Measurements from ENCODE around the gene PHLPP2.

The PHLPP2 gene

GRCh38 chr16:71738855-71739254 is 14.4 kb upstream of the PHLPP2 start:
- no peak for DNase-seq
- TF ChIP-seq CTCF (IDR thresholded peaks at IDR 0.05; ENCODE audit: low read depth, low read length), result no peak
- Histone ChIP-seq H3K4me3 (ENCODE audit: low read depth, low read length) (no peak overlapping the region), H3K36me3 (peaks cover 49% of the 10 kb centered on the region), H3K9me3 (ENCODE audit: severe bottlenecking) (no peaks in the 10 kb centered on the region), H3K27me3 (ENCODE audit: insufficient read depth, low read depth, severe bottlenecking) (no peaks in the 10 kb centered on the region), H3K27ac (no peak overlapping the region)

- H3K9me3 ChIP-seq (ENCODE audit: severe bottlenecking), result no peaks in the 10 kb centered on the region
- H3K4me3 ChIP-seq (ENCODE audit: low read depth, low read length), result no peak overlapping the region
- no peak for TF ChIP-seq CTCF (IDR thresholded peaks at IDR 0.05; ENCODE audit: low read depth, low read length)
- H3K27ac ChIP-seq, result no peak overlapping the region
- H3K27me3 ChIP-seq (ENCODE audit: insufficient read depth, low read depth, severe bottlenecking), result no peaks in the 10 kb centered on the region
- DNase-seq, result no peak
- peaks cover 48% of the 10 kb centered on the region for H3K36me3 ChIP-seq
These were observed 13.0 kb upstream of the PHLPP2 start for GRCh38 chr16:71737501-71737900.

GRCh38 chr16:71734511-71734910 is 10.0 kb upstream of the PHLPP2 start:
- H3K27ac ChIP-seq, result no peak overlapping the region
- H3K9me3 ChIP-seq (ENCODE audit: severe bottlenecking), result no peaks in the 10 kb centered on the region
- DNase-seq, result no peak
- no peaks in the 10 kb centered on the region for H3K27me3 ChIP-seq (ENCODE audit: insufficient read depth, low read depth, severe bottlenecking)
- no peak for TF ChIP-seq CTCF (IDR thresholded peaks at IDR 0.05; ENCODE audit: low read depth, low read length)
- H3K36me3 ChIP-seq, result peaks cover 45% of the 10 kb centered on the region
- no peak overlapping the region for H3K4me3 ChIP-seq (ENCODE audit: low read depth, low read length)

- H3K36me3 ChIP-seq, result peaks cover 37% of the 10 kb centered on the region
- H3K9me3 ChIP-seq (ENCODE audit: severe bottlenecking), result no peaks in the 10 kb centered on the region
- TF ChIP-seq CTCF (IDR thresholded peaks at IDR 0.05; ENCODE audit: low read depth, low read length), result no peak
- DNase-seq, result no peak
- H3K4me3 ChIP-seq (ENCODE audit: low read depth, low read length), result no peak overlapping the region
- no peak overlapping the region for H3K27ac ChIP-seq
- no peaks in the 10 kb centered on the region for H3K27me3 ChIP-seq (ENCODE audit: insufficient read depth, low read depth, severe bottlenecking)
These were observed 8.1 kb upstream of the PHLPP2 start for GRCh38 chr16:71732587-71732986.

- Histone ChIP-seq H3K27ac (no peak overlapping the region), H3K27me3 (ENCODE audit: insufficient read depth, low read depth, severe bottlenecking) (no peaks in the 10 kb centered on the region), H3K4me3 (ENCODE audit: low read depth, low read length) (no peak overlapping the region), H3K36me3 (peaks cover 10% of the 10 kb centered on the region), H3K9me3 (ENCODE audit: severe bottlenecking) (no peaks in the 10 kb centered on the region)
- DNase-seq, result no peak
- TF ChIP-seq CTCF (IDR thresholded peaks at IDR 0.05; ENCODE audit: low read depth, low read length), result no peak
These were observed 3.2 kb upstream of the PHLPP2 start for GRCh38 chr16:71727551-71728324.

Data from WERI-Rb-1 (cell line).